Liver (tissue), 3 donors: Measurements from ENCODE around the gene EDDM13.

Experiments used
- EGR1 ChIP-seq, 2 donors: IDR thresholded peaks; 2 replicates each; pipeline ENCODE4 v1.6.1; 2016 to 2018; ENCODE audit warnings: antibody characterized with exemption in 2 of 2, low read depth in 2 of 2
- TAF1 ChIP-seq: conservative IDR thresholded peaks from 2 replicates; pipeline ENCODE4 v1.6.1; 2016; ENCODE audit warnings: antibody characterized with exemption, mild to moderate bottlenecking
- TF ChIP-seq, protein P1 (sequence below): fragments of 150-350 bp; IDR thresholded peaks from 2 replicates; pipeline ENCODE4 v1.5.1; 2017; ENCODE audit warnings: improper control_type of control experiment, low read depth, low read length; ENCODE audit not compliant: missing input control
- donor health status: healthy.
- donor health status: healthy.

DNA sequence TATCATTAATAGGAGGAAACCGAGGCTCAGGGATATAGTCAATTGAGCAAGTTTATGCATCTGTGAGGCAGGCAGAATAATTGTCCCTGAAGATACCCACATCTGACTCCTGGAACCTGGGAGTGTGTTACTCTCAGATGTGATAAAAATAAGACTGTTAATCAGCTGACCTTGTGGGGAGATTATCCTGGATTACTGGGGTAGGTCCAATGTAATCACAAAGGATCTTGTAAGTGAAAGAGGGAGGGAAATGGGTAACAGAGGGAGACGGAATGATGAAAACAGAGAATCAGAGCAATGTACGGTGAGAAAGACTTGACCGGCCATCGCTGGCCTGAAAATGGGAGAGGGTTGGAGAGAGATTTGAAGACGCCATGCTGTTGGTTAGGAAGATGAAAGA lies 3.2 kb upstream of the EDDM13 start:
- TF ChIP-seq TAF1 (no peak), EGR1 (IDR thresholded peaks at IDR 0.05; ENCODE audit: low read depth in 2 of 2) (no peak)
- TF ChIP-seq, protein P1, sequence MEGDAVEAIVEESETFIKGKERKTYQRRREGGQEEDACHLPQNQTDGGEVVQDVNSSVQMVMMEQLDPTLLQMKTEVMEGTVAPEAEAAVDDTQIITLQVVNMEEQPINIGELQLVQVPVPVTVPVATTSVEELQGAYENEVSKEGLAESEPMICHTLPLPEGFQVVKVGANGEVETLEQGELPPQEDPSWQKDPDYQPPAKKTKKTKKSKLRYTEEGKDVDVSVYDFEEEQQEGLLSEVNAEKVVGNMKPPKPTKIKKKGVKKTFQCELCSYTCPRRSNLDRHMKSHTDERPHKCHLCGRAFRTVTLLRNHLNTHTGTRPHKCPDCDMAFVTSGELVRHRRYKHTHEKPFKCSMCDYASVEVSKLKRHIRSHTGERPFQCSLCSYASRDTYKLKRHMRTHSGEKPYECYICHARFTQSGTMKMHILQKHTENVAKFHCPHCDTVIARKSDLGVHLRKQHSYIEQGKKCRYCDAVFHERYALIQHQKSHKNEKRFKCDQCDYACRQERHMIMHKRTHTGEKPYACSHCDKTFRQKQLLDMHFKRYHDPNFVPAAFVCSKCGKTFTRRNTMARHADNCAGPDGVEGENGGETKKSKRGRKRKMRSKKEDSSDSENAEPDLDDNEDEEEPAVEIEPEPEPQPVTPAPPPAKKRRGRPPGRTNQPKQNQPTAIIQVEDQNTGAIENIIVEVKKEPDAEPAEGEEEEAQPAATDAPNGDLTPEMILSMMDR = no peak
